NCI-H1417 (cell line): Measurements from ENCODE around the gene CNOT6L.

ENCODE experiments used
- DNase-seq, 3 experiments: peaks; one replicate each; lab custom pipeline; 2025; lab: John Stamatoyannopoulos, UW

The CNOT6L gene

GRCh38 chr4:77712675-77713074, 106.5 kb downstream of the CNOT6L start:
- DNase-seq = no peak

DNA sequence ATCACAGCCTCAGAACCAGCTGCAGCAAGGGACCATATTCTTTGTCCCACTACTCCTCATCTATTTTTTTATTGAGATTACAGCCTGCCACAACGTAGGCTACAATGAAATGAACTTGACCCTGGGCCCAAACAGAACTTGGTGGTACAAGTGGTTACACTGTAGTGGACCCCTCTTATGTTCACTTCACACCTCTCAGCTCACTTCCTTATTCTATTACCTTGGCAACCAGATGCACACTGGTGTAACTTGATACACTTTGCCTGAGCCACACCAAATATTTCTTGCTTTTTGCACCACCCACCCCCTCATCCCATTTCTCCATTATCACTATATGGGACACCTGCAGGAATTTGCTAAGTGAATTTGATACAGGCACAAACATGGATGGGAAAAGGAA, 107.7 kb downstream of the CNOT6L start:
- DNase-seq = peak in 1 of 3 experiments; percentile 4

GRCh38 chr4:77710684-77711083, 108.5 kb downstream of the CNOT6L start:
- DNase-seq = no peak

DNA sequence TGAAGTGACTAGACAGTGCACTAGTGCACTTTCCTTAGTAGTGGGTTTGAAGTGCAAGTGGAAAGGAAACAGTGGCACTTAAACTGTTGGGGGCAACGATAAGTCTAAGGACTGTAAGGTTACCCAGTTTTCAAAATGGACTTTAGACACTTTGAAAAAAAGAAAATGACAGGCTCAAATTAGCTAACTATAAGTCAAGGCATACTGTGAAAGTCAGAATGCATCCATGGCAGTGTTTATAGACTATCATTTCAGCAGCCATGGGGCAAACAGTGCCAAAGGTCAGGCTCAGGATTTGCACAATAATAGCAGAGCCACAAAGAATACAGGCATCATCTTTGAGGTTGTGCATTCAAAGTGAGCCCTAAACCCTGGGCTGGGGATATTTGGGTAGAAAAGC, 109.1 kb downstream of the CNOT6L start:
- DNase-seq = no peak

- no peak for DNase-seq
These were observed 112.5 kb downstream of the CNOT6L start for GRCh38 chr4:77706717-77707116.

GRCh38 chr4:77703666-77704065, 115.5 kb downstream of the CNOT6L start:
- no peak for DNase-seq

DNA sequence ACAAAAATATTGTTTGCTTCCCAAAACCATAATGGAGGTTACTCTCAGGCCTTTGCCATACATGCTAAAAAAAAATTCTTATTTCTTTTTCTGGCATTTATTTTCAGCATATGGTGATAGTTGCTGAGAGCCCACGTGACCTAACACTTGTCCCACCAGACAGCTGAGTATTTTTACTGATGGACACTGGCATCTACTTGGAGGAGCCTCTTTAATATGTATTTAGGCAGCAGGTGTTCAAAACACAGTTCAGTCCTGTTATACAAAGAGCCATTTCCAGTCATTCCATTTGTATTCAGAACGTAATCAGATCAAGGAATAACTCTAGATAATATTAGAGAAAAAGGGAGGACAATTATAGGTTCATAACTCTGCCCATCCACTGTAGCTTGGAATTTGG, 118.0 kb downstream of the CNOT6L start:
- DNase-seq = no peak

- DNase-seq = peak; percentile 41 to 69 (median 57)
These were observed 119.4 kb downstream of the CNOT6L start for GRCh38 chr4:77699731-77700210.

DNA sequence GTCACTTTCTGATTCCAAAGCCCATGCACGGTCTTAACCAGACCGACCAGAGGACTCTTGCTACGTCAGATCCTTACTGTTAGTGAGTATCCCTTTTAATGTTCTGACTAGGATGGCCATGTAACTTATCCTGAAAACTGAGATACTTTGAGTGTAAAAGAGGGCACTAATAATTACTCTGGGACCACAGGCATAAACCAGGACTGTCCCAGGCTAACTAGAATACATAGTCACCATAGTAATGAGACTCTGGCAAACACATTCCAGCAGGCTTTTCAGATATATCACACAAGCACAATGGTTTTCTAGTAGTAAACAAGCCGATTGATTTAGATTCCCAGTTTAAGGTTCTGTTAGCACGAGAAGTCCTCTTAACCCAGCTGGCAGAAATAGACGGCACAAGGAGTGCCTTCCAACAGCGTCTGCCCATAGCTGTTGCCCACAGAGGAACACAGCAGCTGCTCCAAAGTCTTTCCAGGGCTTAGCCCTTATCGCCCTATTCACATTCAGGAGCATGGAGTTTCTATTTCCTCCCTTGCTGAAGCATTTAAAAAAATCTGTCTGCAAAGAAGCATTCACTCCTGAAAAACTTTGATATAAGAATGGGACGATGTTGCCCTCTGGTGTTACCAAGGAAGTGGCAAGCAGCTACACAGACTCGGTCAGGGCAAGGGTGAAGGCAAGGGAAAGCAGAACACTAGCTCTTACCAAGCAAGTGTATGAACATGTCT, 121.1 kb downstream of the CNOT6L start:
- DNase-seq = peak in 2 of 3 experiments; percentile 31 to 50

DNA sequence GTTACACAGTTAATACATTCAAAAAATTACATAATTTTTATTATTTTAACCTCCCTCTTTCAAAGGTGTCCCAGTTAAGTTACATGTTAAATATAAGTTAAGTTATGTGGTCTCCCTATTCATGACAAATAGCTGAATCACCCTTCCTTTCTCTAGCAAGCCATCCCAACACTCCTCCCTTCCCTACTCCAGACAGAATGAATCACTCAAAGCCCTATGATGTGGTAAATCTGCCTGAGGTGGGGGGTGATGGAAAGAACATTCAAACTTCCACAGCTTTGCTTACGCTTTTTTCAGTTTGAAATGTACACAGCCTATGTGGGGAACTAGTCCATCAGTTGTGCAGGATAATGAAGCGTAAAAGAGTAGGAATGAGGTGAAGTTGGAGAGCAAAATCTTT, 123.4 kb downstream of the CNOT6L start:
- DNase-seq = no peak

GRCh38 chr4:77692847-77693432, 126.2 kb downstream of the CNOT6L start:
- no peak for DNase-seq

GRCh38 chr4:77681792-77682191, 137.4 kb downstream of the CNOT6L start:
- DNase-seq = no peak

DNA sequence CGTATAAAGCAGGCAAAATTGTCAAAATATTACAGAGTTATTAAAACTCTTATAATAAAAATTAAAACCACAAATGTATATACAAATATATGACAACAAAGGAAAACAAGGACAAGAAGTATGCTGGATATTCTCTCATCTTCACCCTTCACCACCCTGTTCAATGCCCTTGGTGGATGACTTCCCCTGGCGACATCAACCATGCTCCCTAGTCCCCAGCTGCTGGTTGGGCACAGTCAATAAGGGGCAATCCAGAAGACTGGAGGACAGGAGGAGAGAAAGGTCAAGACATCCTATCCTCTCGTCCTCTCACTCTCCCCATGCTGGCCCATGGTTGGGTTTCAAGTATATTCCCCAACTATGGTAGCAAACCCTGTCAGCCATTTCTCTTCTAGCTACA, 142.3 kb downstream of the CNOT6L start:
- DNase-seq = no peak

DNA sequence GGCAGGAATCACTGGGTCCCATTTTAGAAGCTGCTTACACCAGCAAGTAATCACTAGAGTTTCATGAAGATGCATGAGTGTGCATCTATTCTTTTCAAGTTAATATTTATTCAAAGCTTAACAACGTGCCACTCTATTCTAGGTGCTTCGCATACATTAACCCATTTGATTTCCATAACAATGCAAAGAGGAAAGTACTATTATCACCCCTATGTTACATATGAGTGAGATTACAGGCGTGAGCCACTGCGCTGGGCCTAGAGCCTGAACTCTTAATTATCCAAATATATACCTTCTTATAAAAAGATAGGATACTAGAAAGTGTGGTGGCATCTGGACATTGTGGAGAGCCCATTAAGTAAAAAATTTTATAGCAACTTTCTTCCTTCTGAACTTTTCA, 148.1 kb downstream of the CNOT6L start:
- DNase-seq = no peak

DNA sequence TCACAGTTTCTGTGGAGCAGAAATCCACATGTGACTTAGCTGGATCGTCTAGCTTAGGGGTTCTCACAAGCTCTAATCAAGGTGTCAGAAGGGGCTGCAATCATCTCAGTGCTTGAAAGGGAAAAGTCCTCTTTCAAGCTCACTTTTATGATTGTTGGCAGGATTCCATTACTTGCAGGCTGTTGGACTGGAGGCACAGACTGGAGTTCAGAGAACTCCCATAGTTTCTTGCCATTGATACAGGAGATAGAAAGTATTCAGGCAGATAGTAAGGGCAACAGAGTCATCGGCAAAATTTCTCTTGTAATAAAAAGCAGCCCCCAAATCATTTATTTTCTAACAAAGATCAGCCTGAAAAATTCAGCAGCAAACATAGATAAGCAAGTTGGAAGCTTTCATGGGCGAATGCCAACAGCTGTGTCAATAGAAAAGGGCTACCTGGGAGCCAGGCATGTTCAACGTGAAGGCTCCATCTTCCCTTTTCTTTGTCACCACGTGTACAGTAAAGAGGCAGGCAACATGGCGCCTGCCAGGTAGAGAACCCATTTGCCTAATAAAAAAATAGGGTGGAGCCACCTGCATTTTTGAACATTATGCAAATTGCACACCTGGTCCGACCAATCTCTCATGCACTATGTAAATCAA, 149.1 kb downstream of the CNOT6L start:
- DNase-seq = peak in 2 of 3 experiments; percentile 35 to 41

- no peak for DNase-seq
These were observed 153.6 kb downstream of the CNOT6L start for GRCh38 chr4:77665381-77666069.
